Measurements from ENCODE around the gene C4orf50. TPM values are rescaled to one million over a fixed set of nuclear protein-coding genes. Genes with fewer than 3 reads are reported as not detected.

Gene C4orf50
- total and polyA plus RNA-seq, 2 of the 4 experiments (the other 2 are of a cell fraction), result not detected

DNA sequence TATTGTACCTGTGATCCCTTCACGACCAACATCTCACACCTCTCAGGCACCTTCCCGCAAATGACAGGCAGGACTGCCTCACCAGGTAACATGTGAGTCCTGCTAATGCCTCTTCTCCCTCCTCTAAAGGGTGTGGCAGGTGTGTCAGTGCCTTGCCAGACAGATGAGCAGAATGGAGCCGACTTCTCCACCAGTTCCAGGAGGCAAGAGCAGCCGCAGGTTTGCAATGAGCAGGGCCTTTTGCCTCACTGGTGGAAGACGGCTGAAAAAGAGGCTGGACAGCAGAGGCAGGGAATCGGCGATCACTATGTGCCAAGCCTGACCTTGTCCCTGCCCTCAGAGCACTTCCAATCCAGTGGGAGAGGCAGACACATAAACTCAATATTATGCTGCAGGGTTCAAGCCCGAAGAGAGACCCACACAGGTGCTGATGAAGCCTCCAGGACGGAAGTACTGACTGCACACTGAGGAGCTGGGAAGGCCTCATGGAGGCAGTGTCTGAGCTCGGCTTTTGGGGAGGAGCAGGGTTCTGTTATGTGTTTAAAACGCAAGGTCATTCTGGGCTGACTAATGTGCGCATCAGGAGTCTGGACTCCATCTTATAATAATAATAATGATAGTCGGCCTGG is 57.9 kb downstream of the C4orf50 start:
- intact Hi-C loops (cut with micrococcal nuclease), result no loop called here
- Histone ChIP-seq H3K9me1 (ENCODE audit: insufficient read depth, low read length) (no peaks in the 10 kb centered on the region), H3K79me1 (ENCODE audit: low read depth in 1 of 2, low read length in 2 of 2) (no peaks in the 10 kb centered on the region), H3K36me3 (ENCODE audit: control insufficient read depth, insufficient read depth, low read length) (no peaks in the 10 kb centered on the region), H2BK5ac (ENCODE audit: low read depth, low read length, poor library complexity, severe bottlenecking) (no peak overlapping the region), H3K27me3 (ENCODE audit: control insufficient read depth, insufficient read depth, low read length) (peaks cover 10% of the 10 kb centered on the region), H3K9ac (ENCODE audit: low read depth, low read length) (no peak overlapping the region), H2BK120ac (ENCODE audit: low read depth, low read length) (no peak overlapping the region), H4K8ac (ENCODE audit: low read depth in 2 of 2, low read length in 2 of 2) (no peak overlapping the region), H4K5ac (ENCODE audit: low read depth, low read length) (no peak overlapping the region), H4K20me1 (ENCODE audit: insufficient read depth, low read length) (no peaks in the 10 kb centered on the region), H2AFZ (replicated peaks; ENCODE audit: low read length, poor library complexity) (no peak overlapping the region), H3K27ac (ENCODE audit: insufficient read depth, low read length) (no peak overlapping the region), H3K4me2 (ENCODE audit: low read depth, low read length) (no peak overlapping the region), H4K91ac (ENCODE audit: insufficient read depth, low read depth, low read length) (no peak overlapping the region), H3K4me3 (ENCODE audit: insufficient read depth, low read depth, low read length) (no peak overlapping the region), H3K4me1 (ENCODE audit: control insufficient read depth, insufficient read depth, low read length) (no peaks in the 10 kb centered on the region), H3K9me3 (ENCODE audit: control insufficient read depth, insufficient read depth, low read length) (no peaks in the 10 kb centered on the region), H2BK20ac (ENCODE audit: low read depth, low read length) (no peak overlapping the region), H3K4ac (ENCODE audit: low read depth, low read length) (no peak overlapping the region), H2AK5ac (ENCODE audit: low read depth, low read length) (no peak overlapping the region), H3K23ac (ENCODE audit: low read depth, low read length) (no peak overlapping the region), H3K56ac (ENCODE audit: extremely low read depth, insufficient read depth, low read length) (no peak overlapping the region), H2BK15ac (ENCODE audit: low read depth, low read length) (no peak overlapping the region), H3K14ac (replicated peaks; ENCODE audit: low read depth, low read length) (no peak overlapping the region), H3K18ac (ENCODE audit: low read depth, low read length) (no peak overlapping the region), H2AK9ac (replicated peaks; ENCODE audit: low read depth, low read length, poor library complexity) (no peak overlapping the region)
- no peak for ATAC-seq (ENCODE audit: low read depth)
- TF ChIP-seq RFX5 (IDR thresholded peaks at IDR 0.05; ENCODE audit: low read depth, low read length) (no peak), FOS (IDR thresholded peaks at IDR 0.05; ENCODE audit: low read depth, low read length) (no peak), MAZ (IDR thresholded peaks at IDR 0.05; ENCODE audit: borderline replicate concordance, low read depth, low read length) (no peak), NFE2L2 (IDR thresholded peaks at IDR 0.05; ENCODE audit: low read depth, low read length) (no peak), RAD21 (IDR thresholded peaks at IDR 0.05; ENCODE audit: low read length) (no peak), MAFK (IDR thresholded peaks at IDR 0.05; ENCODE audit: low read depth, low read length) (no peak), RCOR1 (IDR thresholded peaks at IDR 0.05; ENCODE audit: insufficient replicate concordance, low read length) (no peak), BHLHE40 (IDR thresholded peaks at IDR 0.05; ENCODE audit: low read depth, low read length) (no peak), POLR2A (IDR thresholded peaks at IDR 0.05; ENCODE audit: low read depth, low read length) (no peak), CHD1 (IDR thresholded peaks at IDR 0.05; ENCODE audit: low read depth, low read length) (no peak), SMC3 (IDR thresholded peaks at IDR 0.05; ENCODE audit: low read depth, low read length) (no peak), MXI1 (IDR thresholded peaks at IDR 0.05; ENCODE audit: borderline replicate concordance, low read depth, low read length) (no peak)
- TF ChIP-seq, protein P1, sequence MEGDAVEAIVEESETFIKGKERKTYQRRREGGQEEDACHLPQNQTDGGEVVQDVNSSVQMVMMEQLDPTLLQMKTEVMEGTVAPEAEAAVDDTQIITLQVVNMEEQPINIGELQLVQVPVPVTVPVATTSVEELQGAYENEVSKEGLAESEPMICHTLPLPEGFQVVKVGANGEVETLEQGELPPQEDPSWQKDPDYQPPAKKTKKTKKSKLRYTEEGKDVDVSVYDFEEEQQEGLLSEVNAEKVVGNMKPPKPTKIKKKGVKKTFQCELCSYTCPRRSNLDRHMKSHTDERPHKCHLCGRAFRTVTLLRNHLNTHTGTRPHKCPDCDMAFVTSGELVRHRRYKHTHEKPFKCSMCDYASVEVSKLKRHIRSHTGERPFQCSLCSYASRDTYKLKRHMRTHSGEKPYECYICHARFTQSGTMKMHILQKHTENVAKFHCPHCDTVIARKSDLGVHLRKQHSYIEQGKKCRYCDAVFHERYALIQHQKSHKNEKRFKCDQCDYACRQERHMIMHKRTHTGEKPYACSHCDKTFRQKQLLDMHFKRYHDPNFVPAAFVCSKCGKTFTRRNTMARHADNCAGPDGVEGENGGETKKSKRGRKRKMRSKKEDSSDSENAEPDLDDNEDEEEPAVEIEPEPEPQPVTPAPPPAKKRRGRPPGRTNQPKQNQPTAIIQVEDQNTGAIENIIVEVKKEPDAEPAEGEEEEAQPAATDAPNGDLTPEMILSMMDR (conservative IDR thresholded peaks at IDR 0.05; ENCODE audit: low read depth, low read length), result no peak
- TF ChIP-seq, protein P2, sequence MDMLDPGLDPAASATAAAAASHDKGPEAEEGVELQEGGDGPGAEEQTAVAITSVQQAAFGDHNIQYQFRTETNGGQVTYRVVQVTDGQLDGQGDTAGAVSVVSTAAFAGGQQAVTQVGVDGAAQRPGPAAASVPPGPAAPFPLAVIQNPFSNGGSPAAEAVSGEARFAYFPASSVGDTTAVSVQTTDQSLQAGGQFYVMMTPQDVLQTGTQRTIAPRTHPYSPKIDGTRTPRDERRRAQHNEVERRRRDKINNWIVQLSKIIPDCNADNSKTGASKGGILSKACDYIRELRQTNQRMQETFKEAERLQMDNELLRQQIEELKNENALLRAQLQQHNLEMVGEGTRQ (IDR thresholded peaks at IDR 0.05; ENCODE audit: low read depth, low read length), result no peak
- TF ChIP-seq, protein P3, sequence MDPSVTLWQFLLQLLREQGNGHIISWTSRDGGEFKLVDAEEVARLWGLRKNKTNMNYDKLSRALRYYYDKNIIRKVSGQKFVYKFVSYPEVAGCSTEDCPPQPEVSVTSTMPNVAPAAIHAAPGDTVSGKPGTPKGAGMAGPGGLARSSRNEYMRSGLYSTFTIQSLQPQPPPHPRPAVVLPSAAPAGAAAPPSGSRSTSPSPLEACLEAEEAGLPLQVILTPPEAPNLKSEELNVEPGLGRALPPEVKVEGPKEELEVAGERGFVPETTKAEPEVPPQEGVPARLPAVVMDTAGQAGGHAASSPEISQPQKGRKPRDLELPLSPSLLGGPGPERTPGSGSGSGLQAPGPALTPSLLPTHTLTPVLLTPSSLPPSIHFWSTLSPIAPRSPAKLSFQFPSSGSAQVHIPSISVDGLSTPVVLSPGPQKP (IDR thresholded peaks at IDR 0.05; ENCODE audit: borderline replicate concordance, low read depth, low read length), result no peak
- no peak for DNase-seq
- dilution Hi-C loops (cut with HindIII; ENCODE audit: low sequenced_read_pairs, unreplicated experiment), result no loop called here
- in situ Hi-C loops (cut with MboI; ENCODE audit: low sequenced_read_pairs), result no loop called here
- no TSS peak for BruUV-seq (replicated peaks)
- 69% methylated on average over 4 of the region's 13 CpGs; no CpG with 5 or more reads in 1 of the 2 experiments for WGBS, 2 experiments (ENCODE audit: extremely low coverage in 2 of 2, insufficient read length in 1 of 2)
- POLR2A ChIA-PET (ENCODE audit: unreplicated experiment), result no interaction called here
- CTCF ChIA-PET, result interaction anchor here (0.6 to 0.8 kb wide), 2 partner anchors 38 to 246 kb away, joined by 3 to 5 read pairs; no protein-coding TSS in a partner anchor

All from IMR-90 (cell line).